ENCODE measurements around the gene UBB. TPM values are rescaled to one million over a fixed set of nuclear protein-coding genes. Genes with fewer than 3 reads are reported as not detected.

Gene UBB
- total and polyA plus RNA-seq, 7 donors, result 892 to 2,667 (median 1,271) TPM

GRCh38 chr17:16429083-16429482, 48.2 kb downstream of the UBB start:
- no peaks in the 10 kb centered on the region for H3K27me3 ChIP-seq
- DNase-seq, result no peak
- H3K4me3 ChIP-seq, result no peak overlapping the region
- no peaks in the 10 kb centered on the region for H3K36me3 ChIP-seq
- 92 to 95% methylated on average over 9 of the region's 9 CpGs for WGBS, 2 donors
- intact Hi-C loops (cut with DNase I), result no loop called here
- TF ChIP-seq POLR2AphosphoS5 (IDR thresholded peaks at IDR 0.05) (no peak), POLR2A (IDR thresholded peaks at IDR 0.05) (no peak), EP300 (IDR thresholded peaks at IDR 0.05) (no peak), CTCF (IDR thresholded peaks at IDR 0.05) (no peak)
- peaks cover 0 to 3% (median 0%) of the 10 kb centered on the region in 4 donors for H3K4me1 ChIP-seq
- no peak overlapping the region for H3K27ac ChIP-seq
- no peaks in the 10 kb centered on the region for H3K9me3 ChIP-seq

GRCh38 chr17:16430650-16431049, 49.8 kb downstream of the UBB start:
- TF ChIP-seq CTCF (IDR thresholded peaks at IDR 0.05), result no peak
- TF ChIP-seq POLR2A (IDR thresholded peaks at IDR 0.05), result no peak
- no peak for TF ChIP-seq EP300 (IDR thresholded peaks at IDR 0.05)
- TF ChIP-seq POLR2AphosphoS5 (IDR thresholded peaks at IDR 0.05), result no peak
- no peak for DNase-seq
- no peak overlapping the region for H3K4me3 ChIP-seq
- peaks cover 0 to 3% (median 0%) of the 10 kb centered on the region in 4 donors for H3K4me1 ChIP-seq
- no peaks in the 10 kb centered on the region for H3K27me3 ChIP-seq
- intact Hi-C loops (cut with DNase I), result no loop called here
- 72 to 92% methylated on average over 6 of the region's 6 CpGs for WGBS, 2 donors
- H3K36me3 ChIP-seq, result no peaks in the 10 kb centered on the region
- H3K9me3 ChIP-seq, result no peaks in the 10 kb centered on the region
- H3K27ac ChIP-seq, result no peak overlapping the region

GRCh38 chr17:16432017-16432416, 51.1 kb downstream of the UBB start:
- Histone ChIP-seq H3K27me3 (no peaks in the 10 kb centered on the region), H3K4me1 (peaks cover 0 to 3% (median 0%) of the 10 kb centered on the region in 4 donors), H3K4me3 (no peak overlapping the region), H3K9me3 (no peaks in the 10 kb centered on the region), H3K27ac (no peak overlapping the region), H3K36me3 (no peaks in the 10 kb centered on the region)
- TF ChIP-seq POLR2A (IDR thresholded peaks at IDR 0.05), result no peak
- TF ChIP-seq CTCF (IDR thresholded peaks at IDR 0.05), result no peak
- no peak for TF ChIP-seq POLR2AphosphoS5 (IDR thresholded peaks at IDR 0.05)
- no peak for TF ChIP-seq EP300 (IDR thresholded peaks at IDR 0.05)
- intact Hi-C loops (cut with DNase I), result no loop called here
- 95 to 97% methylated on average over 15 of the region's 15 CpGs for WGBS, 2 donors
- DNase-seq, result no peak

Other genes starting within 250 kb of the UBB start
- 100 to 1,000 TPM in 3 of 4 donors, 10 to 100 TPM in 1; 93.1 to 160 (median 112) TPM for gene NCOR1, start 165.6 kb upstream of the UBB start, total RNA-seq
- 10 to 100 TPM; 25.8 to 86.9 (median 40.0) TPM for gene NCOR1, start 165.6 kb upstream of the UBB start, polyA plus RNA-seq
- 10 to 100 TPM; 20.3 to 42.4 (median 33.0) TPM for gene PIGL, start 163.9 kb upstream of the UBB start, total RNA-seq
- 10 to 100 TPM in 1 of 3 donors, 1 to 10 TPM in 2; 3.0 to 24.2 (median 5.1) TPM for gene PIGL, start 163.9 kb upstream of the UBB start, polyA plus RNA-seq
- 10 to 100 TPM; 12.8 to 23.8 (median 18.2) TPM for gene CENPV, start 27.6 kb upstream of the UBB start, total RNA-seq
- gene CENPV, start 27.6 kb upstream of the UBB start, polyA plus RNA-seq, result 10 to 100 TPM; 42.3 to 62.5 (median 57.6) TPM
- gene TRPV2, start 34.5 kb downstream of the UBB start, total RNA-seq, result 10 to 100 TPM in 2 of 4 donors, 1 to 10 TPM in 2; 9.1 to 14.0 (median 10.6) TPM
- 10 to 100 TPM in 1 of 3 donors, 1 to 10 TPM in 2; 3.7 to 13.4 (median 5.4) TPM for gene TRPV2, start 34.5 kb downstream of the UBB start, polyA plus RNA-seq
- gene LRRC75A, start 111.1 kb downstream of the UBB start, total RNA-seq, result 1 to 10 TPM; 2.2 to 5.7 (median 3.9) TPM
- 10 to 100 TPM; 25.5 to 40.5 (median 37.2) TPM for gene LRRC75A, start 111.1 kb downstream of the UBB start, polyA plus RNA-seq
- 1 to 10 TPM; 5.0 to 8.1 (median 7.4) TPM for gene ZNF287, start 188.1 kb downstream of the UBB start, total RNA-seq
- gene ZNF287, start 188.1 kb downstream of the UBB start, polyA plus RNA-seq, result 1 to 10 TPM in 2 of 3 donors, under 1 TPM in 1; 0.46 to 3.0 (median 1.8) TPM